Left lung (tissue), 10 donors: ENCODE results near the gene GAS2L1. TPM values are rescaled to one million over a fixed set of nuclear protein-coding genes. Genes with fewer than 3 reads are reported as not detected.

Experiments
- ATAC-seq: fragments of 200-7000 bp; cut with Tn5 transposase; one replicate; pipeline ENCODE4 v1.9.1; 2020; ENCODE audit warnings: moderate library complexity
- DNase-seq, 4 donors: peaks; one replicate each; pipeline ENCODE4 v3.0.0-alpha.2; 2013 to 2020
- H3K27ac ChIP-seq, 2 donors: fragments of 200-600 bp; sonication (generic) in 1 of 2; one replicate each; pipeline versions ENCODE4 v1.5.0 to v1.8.0; 2020 to 2021
- H3K27me3 ChIP-seq, 2 donors: fragments of 200-600 bp; sonication (generic) in 1 of 2; one replicate each; pipeline versions ENCODE4 v1.5.0 to v1.8.0; 2020 to 2021
- H3K36me3 ChIP-seq, 2 donors: fragments of 200-600 bp; sonication (generic) in 1 of 2; one replicate each; pipeline versions ENCODE4 v1.5.0 to v1.8.0; 2020 to 2021
- H3K4me1 ChIP-seq, 2 donors: fragments of 200-600 bp; one replicate each; pipeline ENCODE4 v1.8.0; 2021
- H3K4me3 ChIP-seq, 2 donors: fragments of 200-600 bp; sonication (generic) in 1 of 2; one replicate each; pipeline versions ENCODE4 v1.5.0 to v1.8.0; 2020 to 2021; ENCODE audit warnings: mild to moderate bottlenecking in 1 of 2
- H3K9me3 ChIP-seq, 2 donors: fragments of 200-600 bp; sonication (generic) in 1 of 2; one replicate each; pipeline versions ENCODE4 v1.5.0 to v1.8.0; 2020 to 2021
- intact Hi-C, 2 donors: fragments of 100-400 bp; cut with DNase I; formaldehyde crosslinking; loops; one replicate each; pipeline versions ENCODE4 v1.11.2 to v1.14.2; 2022
- polyA plus RNA-seq, 6 donors: library from polyadenylated mRNA; unstranded; fragments of 120-200 nt; gene quantifications; one replicate each; pipeline ENCODE4 v1.2.1, GENCODE V29; 2013; ENCODE audit not compliant: insufficient read length in 6 of 6
- total RNA-seq, 2 donors: library from RNA; stranded (reverse); fragmentation: NEBNext Ultra II Directional; extraction: Animal tissue kit (Norgen Biotek cat#: 25700); gene quantifications; one replicate each; pipeline ENCODE4 v1.2.1, GENCODE V29; 2021
- TF ChIP-seq, protein P1 (sequence below), 2 donors: fragments of 200-600 bp; sonication (generic) in 1 of 2; IDR thresholded peaks; one replicate each; pipeline versions ENCODE4 v1.5.0 to v1.8.0; 2021; ENCODE audit warnings: antibody characterized with exemption in 2 of 2
- donor health status: DM: no; HTN: yes; CAD: no.
- donor health status: DM: no; HTN: no; CAD: no.

The GAS2L1 gene
- total and polyA plus RNA-seq, 8 donors = 5.3 to 32.6 (median 9.1) TPM

DNA sequence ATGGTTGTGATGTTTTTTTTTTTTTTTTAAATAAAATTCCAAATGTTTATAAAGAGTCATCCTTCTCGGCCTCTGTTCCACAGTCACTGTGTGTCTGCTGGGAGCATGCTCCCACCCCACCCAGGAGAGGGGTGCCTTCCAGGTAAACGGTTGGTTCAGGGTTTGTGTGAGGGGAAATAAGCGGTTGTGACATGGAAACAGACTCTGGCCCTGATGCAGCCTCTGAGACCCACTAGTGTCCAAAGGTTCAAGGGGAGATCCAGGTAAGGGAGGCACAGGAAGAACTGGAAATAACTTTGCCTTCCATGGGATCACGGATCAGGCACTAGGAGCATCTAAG lies 6.0 kb upstream of the GAS2L1 start:
- H3K27ac ChIP-seq = no peak overlapping the region
- H3K9me3 ChIP-seq = no peaks in the 10 kb centered on the region
- ATAC-seq (no peak), DNase-seq (no peak)
- peaks cover 0 to 6% of the 10 kb centered on the region in 2 donors for H3K27me3 ChIP-seq
- H3K36me3 ChIP-seq = peaks cover 20 to 68% of the 10 kb centered on the region in 2 donors
- peaks cover 8 to 9% of the 10 kb centered on the region in 2 donors for H3K4me1 ChIP-seq
- H3K4me3 ChIP-seq = no peak overlapping the region
- intact Hi-C loops = no loop called here
- TF ChIP-seq, protein P1, sequence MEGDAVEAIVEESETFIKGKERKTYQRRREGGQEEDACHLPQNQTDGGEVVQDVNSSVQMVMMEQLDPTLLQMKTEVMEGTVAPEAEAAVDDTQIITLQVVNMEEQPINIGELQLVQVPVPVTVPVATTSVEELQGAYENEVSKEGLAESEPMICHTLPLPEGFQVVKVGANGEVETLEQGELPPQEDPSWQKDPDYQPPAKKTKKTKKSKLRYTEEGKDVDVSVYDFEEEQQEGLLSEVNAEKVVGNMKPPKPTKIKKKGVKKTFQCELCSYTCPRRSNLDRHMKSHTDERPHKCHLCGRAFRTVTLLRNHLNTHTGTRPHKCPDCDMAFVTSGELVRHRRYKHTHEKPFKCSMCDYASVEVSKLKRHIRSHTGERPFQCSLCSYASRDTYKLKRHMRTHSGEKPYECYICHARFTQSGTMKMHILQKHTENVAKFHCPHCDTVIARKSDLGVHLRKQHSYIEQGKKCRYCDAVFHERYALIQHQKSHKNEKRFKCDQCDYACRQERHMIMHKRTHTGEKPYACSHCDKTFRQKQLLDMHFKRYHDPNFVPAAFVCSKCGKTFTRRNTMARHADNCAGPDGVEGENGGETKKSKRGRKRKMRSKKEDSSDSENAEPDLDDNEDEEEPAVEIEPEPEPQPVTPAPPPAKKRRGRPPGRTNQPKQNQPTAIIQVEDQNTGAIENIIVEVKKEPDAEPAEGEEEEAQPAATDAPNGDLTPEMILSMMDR (IDR thresholded peaks at IDR 0.05) = no peak

DNA sequence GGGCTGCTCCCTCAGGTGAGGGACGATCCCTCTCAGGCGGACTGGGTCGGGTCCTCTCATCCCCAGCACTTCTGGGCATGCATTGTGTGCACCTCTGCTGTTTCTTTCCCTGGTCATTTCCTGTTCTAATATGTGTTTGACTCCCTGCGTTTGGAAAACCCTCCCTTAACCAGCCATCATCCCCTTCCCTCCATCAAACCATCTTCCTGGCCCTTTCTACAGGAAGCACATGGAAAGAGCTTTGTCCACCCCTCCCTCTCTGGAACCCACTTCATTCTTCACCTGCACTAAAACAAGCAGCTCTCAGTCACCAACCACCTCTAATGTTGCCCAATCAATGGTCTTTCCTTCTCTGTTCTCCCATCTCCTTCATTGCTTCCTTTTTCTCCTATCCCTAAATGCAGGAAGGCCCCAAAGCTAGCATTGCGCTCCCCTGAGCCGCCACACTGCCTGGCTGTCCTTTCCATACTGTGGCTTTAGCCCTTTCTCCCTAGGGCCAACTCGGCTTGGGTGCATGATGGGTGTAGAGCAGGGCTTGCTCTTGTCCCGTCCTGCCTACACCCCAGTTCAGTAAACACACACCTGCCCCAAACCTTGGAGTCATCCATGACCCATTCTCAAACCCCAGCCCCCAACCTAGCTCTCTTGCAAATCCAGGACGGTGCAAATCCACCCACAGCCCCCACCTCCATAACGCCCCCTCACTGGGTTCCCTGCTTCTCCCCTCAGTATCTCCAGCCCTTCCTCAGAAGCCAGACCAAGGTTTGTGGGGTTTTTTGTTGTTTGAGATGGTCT lies 5.4 kb upstream of the GAS2L1 start:
- ATAC-seq (no peak), DNase-seq (no peak)
- Histone ChIP-seq H3K36me3 (peaks cover 20 to 62% of the 10 kb centered on the region in 2 donors), H3K27me3 (peaks cover 0 to 12% of the 10 kb centered on the region in 2 donors), H3K4me3 (no peak overlapping the region), H3K9me3 (no peaks in the 10 kb centered on the region), H3K4me1 (peaks cover 8 to 13% of the 10 kb centered on the region in 2 donors), H3K27ac (no peak overlapping the region)
- TF ChIP-seq, protein P1 (IDR thresholded peaks at IDR 0.05) = no peak
- intact Hi-C loops = no loop called here

DNA sequence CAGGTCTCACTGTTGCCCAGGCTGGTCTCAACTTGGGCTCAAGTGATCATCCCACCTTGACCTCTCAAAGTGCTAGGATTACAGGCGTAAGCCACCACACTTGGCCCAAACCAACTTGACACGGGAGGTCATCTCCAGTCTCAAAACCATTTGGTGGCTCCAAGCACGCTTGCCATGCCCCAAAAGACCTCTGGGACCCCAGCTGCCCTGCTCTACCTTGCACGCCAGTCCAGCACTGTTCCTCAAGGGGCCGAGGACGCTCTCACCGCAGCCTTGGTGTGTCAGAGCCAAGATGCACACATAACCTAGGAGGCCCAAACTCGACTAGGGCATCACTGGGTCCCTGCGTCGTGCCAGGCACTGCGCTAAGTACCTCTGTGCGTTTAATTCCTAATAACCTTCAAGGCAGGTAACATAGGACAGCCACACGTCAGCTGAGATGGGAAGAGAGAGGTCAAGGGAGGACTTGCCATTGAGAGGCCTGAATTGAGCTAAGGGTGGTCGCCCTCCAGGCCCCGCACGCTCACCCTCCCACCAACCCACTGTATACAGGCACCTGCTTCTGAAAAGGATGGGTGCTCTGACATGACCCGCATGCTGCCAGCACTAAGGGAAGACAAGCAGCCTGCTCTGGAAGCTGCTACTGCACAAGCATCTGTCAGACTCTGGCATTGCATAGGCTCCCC lies 4.6 kb upstream of the GAS2L1 start:
- H3K4me1 ChIP-seq = peaks cover 8 to 22% of the 10 kb centered on the region in 2 donors
- no peak overlapping the region for H3K4me3 ChIP-seq
- DNase-seq (no peak), ATAC-seq (no peak)
- TF ChIP-seq, protein P1 (IDR thresholded peaks at IDR 0.05) = no peak
- no peak overlapping the region for H3K27ac ChIP-seq
- peaks cover 15 to 54% of the 10 kb centered on the region in 2 donors for H3K36me3 ChIP-seq
- peaks cover 0 to 21% of the 10 kb centered on the region in 2 donors for H3K27me3 ChIP-seq
- H3K9me3 ChIP-seq = no peaks in the 10 kb centered on the region
- intact Hi-C loops = no loop called here

DNA sequence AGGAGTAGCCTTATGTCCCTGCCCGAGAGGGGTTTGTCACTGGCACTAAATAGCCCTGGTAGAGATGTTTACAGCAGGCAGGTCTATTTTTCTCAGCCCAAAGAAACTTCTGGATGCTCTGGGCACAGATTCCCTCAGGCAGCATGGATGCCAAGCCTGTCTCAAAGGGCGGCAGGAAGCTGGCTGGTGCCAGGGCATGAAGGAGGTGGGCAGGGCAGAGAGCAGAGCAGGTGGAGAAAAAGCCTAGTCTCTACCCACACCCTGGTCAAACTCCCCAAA lies 4.1 kb upstream of the GAS2L1 start:
- Histone ChIP-seq H3K9me3 (no peaks in the 10 kb centered on the region), H3K27ac (no peak overlapping the region), H3K27me3 (peaks cover 0 to 25% of the 10 kb centered on the region in 2 donors), H3K4me3 (no peak overlapping the region), H3K36me3 (peaks cover 13 to 49% of the 10 kb centered on the region in 2 donors), H3K4me1 (peaks cover 8 to 26% of the 10 kb centered on the region in 2 donors)
- no peak for DNase-seq
- intact Hi-C loops = no loop called here
- TF ChIP-seq, protein P1 (IDR thresholded peaks at IDR 0.05) = no peak
- ATAC-seq = no peak

DNA sequence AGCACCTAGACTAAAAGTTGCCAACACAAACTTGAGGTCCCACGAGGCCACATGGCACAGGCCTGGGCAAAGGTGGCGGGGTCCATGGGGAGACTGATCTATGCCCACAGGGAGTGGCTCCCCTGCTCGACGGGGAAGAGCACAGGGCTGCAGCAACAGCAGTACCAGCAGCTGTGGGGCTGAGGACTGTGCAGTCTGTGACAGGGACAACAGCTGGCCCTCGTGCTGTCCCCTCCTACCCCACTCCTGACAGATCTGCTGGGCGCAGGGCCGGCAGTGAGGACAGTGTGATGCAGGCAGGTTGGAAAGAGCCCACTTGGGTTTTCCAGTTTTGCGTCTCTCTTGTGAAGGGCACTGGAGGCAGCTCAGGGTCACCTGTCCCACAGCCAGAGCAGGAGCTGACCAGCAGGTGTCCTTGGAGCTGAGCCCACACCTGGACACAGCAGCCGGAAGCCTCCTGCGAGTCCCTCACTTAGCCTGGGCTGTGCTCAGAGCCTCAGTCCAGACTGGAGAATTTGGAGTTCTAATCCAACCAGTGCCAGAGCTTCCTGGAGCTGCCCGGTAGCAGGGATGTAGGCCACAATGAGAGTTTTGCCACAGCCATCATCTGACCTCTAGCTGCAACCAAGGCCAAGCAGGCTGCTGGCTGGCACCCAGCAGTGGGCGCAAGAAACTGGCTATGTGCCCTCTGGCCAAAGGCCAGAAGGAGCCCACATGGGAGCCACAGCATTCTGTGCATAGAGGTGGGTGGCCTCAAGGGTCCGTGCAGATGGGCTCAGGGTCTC lies 3.6 kb upstream of the GAS2L1 start:
- no peak for DNase-seq
- TF ChIP-seq, protein P1 (IDR thresholded peaks at IDR 0.05) = no peak
- Histone ChIP-seq H3K9me3 (no peaks in the 10 kb centered on the region), H3K27me3 (peaks cover 0 to 29% of the 10 kb centered on the region in 2 donors), H3K27ac (peak overlapping the region in 1 of 2 donors; percentile 25), H3K36me3 (peaks cover 11 to 44% of the 10 kb centered on the region in 2 donors), H3K4me1 (peaks cover 10 to 32% of the 10 kb centered on the region in 2 donors), H3K4me3 (no peak overlapping the region)
- intact Hi-C loops = no loop called here
- ATAC-seq = no peak
